ENCODE measurements around the gene APLN. TPM values are rescaled to one million over a fixed set of nuclear protein-coding genes. Genes with fewer than 3 reads are reported as not detected.

APLN gene
- total and polyA plus RNA-seq, 9 of the 15 experiments (the other 6 are each of a cell fraction or from before 2014, with no cell fraction given), result 0.04 to 0.06 TPM; not detected in 7

- DNase-seq (ENCODE audit: extremely low read depth in 1 of 4, low spot score in 3 of 4) (no peak), FAIRE-seq (no peak), ATAC-seq (no peak)
- intact Hi-C loops (cut with micrococcal nuclease), result no loop called here
- H2AFZ ChIP-seq (ENCODE audit: low read depth, low read length), result no peak overlapping the region
- no peaks in the 10 kb centered on the region for H4K20me1 ChIP-seq (replicated peaks; ENCODE audit: control insufficient read depth, insufficient read depth, low read length)
- H3K79me2 ChIP-seq (ENCODE audit: control insufficient read depth, insufficient read depth, low read length), result no peaks in the 10 kb centered on the region
- H3K9me1 ChIP-seq (ENCODE audit: control insufficient read depth, insufficient read depth, low read length), result no peaks in the 10 kb centered on the region
- in situ Hi-C loops (cut with MboI), result no loop called here
- ChIA-PET POLR2A (interaction anchor here (0.6 to 0.9 kb wide), 2 partner anchors 17 to 129 kb away, joined by 3 to 4 read pairs; no protein-coding TSS in a partner anchor), CTCF (ENCODE audit: low intra/inter-chr PET ratio) (no interaction called here)
- no peak for TF ChIP-seq MEF2A (IDR thresholded peaks at IDR 0.05; ENCODE audit: control insufficient read depth, low read depth, low read length)
- no peak for TF ChIP-seq SMARCB1 (IDR thresholded peaks at IDR 0.05; ENCODE audit: insufficient read length, low read depth)
- no peak for TF ChIP-seq SMAD2 (IDR thresholded peaks at IDR 0.05; ENCODE audit: low read depth, low read length)
- no peak for TF ChIP-seq ETS2 (tag; IDR thresholded peaks at IDR 0.05; ENCODE audit: borderline replicate concordance, poor library complexity, severe bottlenecking)
- no peak for TF ChIP-seq HMG20A (CRISPR knock-in tag; conservative IDR thresholded peaks at IDR 0.05)
- TF ChIP-seq, protein P1, sequence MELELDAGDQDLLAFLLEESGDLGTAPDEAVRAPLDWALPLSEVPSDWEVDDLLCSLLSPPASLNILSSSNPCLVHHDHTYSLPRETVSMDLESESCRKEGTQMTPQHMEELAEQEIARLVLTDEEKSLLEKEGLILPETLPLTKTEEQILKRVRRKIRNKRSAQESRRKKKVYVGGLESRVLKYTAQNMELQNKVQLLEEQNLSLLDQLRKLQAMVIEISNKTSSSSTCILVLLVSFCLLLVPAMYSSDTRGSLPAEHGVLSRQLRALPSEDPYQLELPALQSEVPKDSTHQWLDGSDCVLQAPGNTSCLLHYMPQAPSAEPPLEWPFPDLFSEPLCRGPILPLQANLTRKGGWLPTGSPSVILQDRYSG (tag; conservative IDR thresholded peaks at IDR 0.05; ENCODE audit: low read depth), result no peak
- no peak for TF ChIP-seq TCFL5 (CRISPR knock-in tag; conservative IDR thresholded peaks at IDR 0.05)
- no peak for TF ChIP-seq RBM25 (IDR thresholded peaks at IDR 0.05; ENCODE audit: low read depth, low read length, severe bottlenecking)
- TF ChIP-seq LCOR (CRISPR knock-in tag; IDR thresholded peaks at IDR 0.05), result no peak
- no peak for TF ChIP-seq THRA (IDR thresholded peaks at IDR 0.05)
- no peak for TF ChIP-seq BCL6 (CRISPR knock-in tag; IDR thresholded peaks at IDR 0.05)
- no peak for TF ChIP-seq CHCHD3 (CRISPR knock-in tag; IDR thresholded peaks at IDR 0.05)
- TF ChIP-seq, protein P2, sequence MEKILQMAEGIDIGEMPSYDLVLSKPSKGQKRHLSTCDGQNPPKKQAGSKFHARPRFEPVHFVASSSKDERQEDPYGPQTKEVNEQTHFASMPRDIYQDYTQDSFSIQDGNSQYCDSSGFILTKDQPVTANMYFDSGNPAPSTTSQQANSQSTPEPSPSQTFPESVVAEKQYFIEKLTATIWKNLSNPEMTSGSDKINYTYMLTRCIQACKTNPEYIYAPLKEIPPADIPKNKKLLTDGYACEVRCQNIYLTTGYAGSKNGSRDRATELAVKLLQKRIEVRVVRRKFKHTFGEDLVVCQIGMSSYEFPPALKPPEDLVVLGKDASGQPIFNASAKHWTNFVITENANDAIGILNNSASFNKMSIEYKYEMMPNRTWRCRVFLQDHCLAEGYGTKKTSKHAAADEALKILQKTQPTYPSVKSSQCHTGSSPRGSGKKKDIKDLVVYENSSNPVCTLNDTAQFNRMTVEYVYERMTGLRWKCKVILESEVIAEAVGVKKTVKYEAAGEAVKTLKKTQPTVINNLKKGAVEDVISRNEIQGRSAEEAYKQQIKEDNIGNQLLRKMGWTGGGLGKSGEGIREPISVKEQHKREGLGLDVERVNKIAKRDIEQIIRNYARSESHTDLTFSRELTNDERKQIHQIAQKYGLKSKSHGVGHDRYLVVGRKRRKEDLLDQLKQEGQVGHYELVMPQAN (IDR thresholded peaks at IDR 0.05; ENCODE audit: borderline replicate concordance), result no peak
- no peak for TF ChIP-seq TAF15 (IDR thresholded peaks at IDR 0.05; ENCODE audit: low read depth, low read length)
- TF ChIP-seq NR2C1 (IDR thresholded peaks at IDR 0.05), result no peak
- TF ChIP-seq NR2C1 (tag; IDR thresholded peaks at IDR 0.05), result no peak
- H3K9ac ChIP-seq (ENCODE audit: insufficient read depth in 1 of 2, low read depth in 2 of 2, low read length in 2 of 2), result no peak overlapping the region
- WGBS (ENCODE audit: insufficient coverage, low coverage, missing lambda C conversion rate), result 2% methylated on average over 6 of the region's 14 CpGs
- no peak overlapping the region for H3K27ac ChIP-seq (ENCODE audit: extremely low read depth, low read depth, low read length)
- peaks cover 0 to 4% of the 10 kb centered on the region in 2 experiments; a peak in 3 of 5 replicates for H3K4me1 ChIP-seq (replicated peaks in 1 of 2; ENCODE audit: control insufficient read depth in 2 of 2, insufficient read depth in 2 of 2, low read length in 2 of 2)
- H3K4me2 ChIP-seq (ENCODE audit: insufficient read depth, low read length), result no peak overlapping the region
- no peaks in the 10 kb centered on the region for H3K36me3 ChIP-seq (ENCODE audit: control insufficient read depth, insufficient read depth, low read length)
- no peak overlapping the region for H3K4me3 ChIP-seq
- no peaks in the 10 kb centered on the region for H3K9me3 ChIP-seq (replicated peaks; ENCODE audit: control insufficient read depth, insufficient read depth, low read depth, low read length)
- H3K27me3 ChIP-seq (ENCODE audit: control insufficient read depth in 2 of 2, insufficient read depth in 2 of 2, low read length in 2 of 2), result peaks cover 10 to 68% of the 10 kb centered on the region in 2 experiments
- BruUV-seq (replicated peaks), result no TSS peak
These were observed 7.0 kb downstream of the APLN start for GRCh38 chrX:129647418-129648410.
